8988T (cell line): ENCODE results near the gene CDCA3.
"Not testable (repeated sequence)": the region's sequence is repeated elsewhere in the genome, so short reads cannot be mapped to it uniquely, and the experiment has no call there.

Experiments used
- DNase-seq: peaks from one replicate; pipeline ENCODE4 v3.0.0; 2011

The CDCA3 gene

GRCh38 chr12:6872073-6873048, 21.3 kb upstream of the CDCA3 start:
- peak; percentile 81 for DNase-seq

- peak; percentile 66 for DNase-seq
These were observed 20.2 kb upstream of the CDCA3 start for GRCh38 chr12:6871052-6871957.

GRCh38 chr12:6870304-6870703, 19.2 kb upstream of the CDCA3 start:
- not testable (repeated sequence) for DNase-seq

- no peak for DNase-seq
These were observed 18.2 kb upstream of the CDCA3 start for GRCh38 chr12:6869049-6870021.

GRCh38 chr12:6868211-6869048, 17.3 kb upstream of the CDCA3 start:
- DNase-seq, result no peak

- peak; percentile 71 for DNase-seq
These were observed 16.5 kb upstream of the CDCA3 start, which contains the start of gene TPI1 for GRCh38 chr12:6867413-6868210. Gene TPI1, plus strand, starts transcription at chr12:6867531. Its CDS starts 36 bp downstream, at chr12:6867567.

- no peak for DNase-seq
These were observed 15.9 kb upstream of the CDCA3 start for GRCh38 chr12:6866920-6867412.

GRCh38 chr12:6866163-6866919, 15.3 kb upstream of the CDCA3 start:
- no peak for DNase-seq

- DNase-seq, result not testable (repeated sequence)
These were observed 14.2 kb upstream of the CDCA3 start for GRCh38 chr12:6865307-6865706.

- no peak for DNase-seq
These were observed 12.7 kb upstream of the CDCA3 start for GRCh38 chr12:6863586-6864321.

GRCh38 chr12:6863033-6863432, 11.9 kb upstream of the CDCA3 start:
- DNase-seq, result no peak

- no peak for DNase-seq
These were observed 10.3 kb upstream of the CDCA3 start for GRCh38 chr12:6861391-6861790.

- DNase-seq, result no peak
These were observed 9.9 kb upstream of the CDCA3 start for GRCh38 chr12:6860942-6861341.

GRCh38 chr12:6860116-6860515, 9.0 kb upstream of the CDCA3 start:
- no peak for DNase-seq

- no peak for DNase-seq
These were observed 7.7 kb upstream of the CDCA3 start for GRCh38 chr12:6858799-6859198.

- no peak for DNase-seq
These were observed 4.2 kb upstream of the CDCA3 start for GRCh38 chr12:6855322-6855721.

- no peak for DNase-seq
These were observed 3.0 kb upstream of the CDCA3 start for GRCh38 chr12:6854036-6854435.

- no peak for DNase-seq
These were observed 2.5 kb upstream of the CDCA3 start for GRCh38 chr12:6853626-6854025.
